CD14-positive monocyte (primary cell): Measurements from ENCODE around the gene WDR70. TPM values are rescaled to one million over a fixed set of nuclear protein-coding genes. Genes with fewer than 3 reads are reported as not detected.

ENCODE experiments used
- DNase-seq, 3 donors: peaks; one replicate each; pipeline ENCODE4 v3.0.0-alpha.2; 2011 to 2022
- H2AFZ ChIP-seq: 2 replicates; pipeline ENCODE4 v1.6.0; 2012; ENCODE audit warnings: mild to moderate bottlenecking, low read depth, low read length, inconsistent platforms; ENCODE audit not compliant: insufficient read depth, poor library complexity, severe bottlenecking
- H3K27ac ChIP-seq, 2 donors: 1 replicate in 1 of 2; 2 replicates in 1 of 2; pipeline ENCODE4 v1.5.1; 2012 to 2013; ENCODE audit warnings: low read length in 2 of 2, control low read depth in 1 of 2, inconsistent platforms in 1 of 2, low read depth in 1 of 2, mild to moderate bottlenecking in 1 of 2
- H3K27me3 ChIP-seq, 2 donors: one replicate each; pipeline versions ENCODE4 v1.6.0 to v1.6.1; 2011 to 2013; ENCODE audit warnings: low read length in 2 of 2; ENCODE audit not compliant: control insufficient read depth in 2 of 2, insufficient read depth in 2 of 2
- H3K36me3 ChIP-seq, 2 donors: replicated peaks in 1 of 2; 1 replicate in 1 of 2; 2 replicates in 1 of 2; pipeline versions ENCODE4 v1.5.1 to v1.6.1; 2012 to 2013; ENCODE audit warnings: low read length in 2 of 2, control low read depth in 1 of 2, inconsistent platforms in 1 of 2, mild to moderate bottlenecking in 1 of 2; ENCODE audit not compliant: insufficient read depth in 2 of 2, control insufficient read depth in 1 of 2
- H3K4me1 ChIP-seq, 2 donors: 1 replicate in 1 of 2; 2 replicates in 1 of 2; pipeline versions ENCODE4 v1.5.1 to v1.6.1; 2012 to 2013; ENCODE audit warnings: low read length in 2 of 2, control low read depth in 1 of 2, inconsistent platforms in 1 of 2, mild to moderate bottlenecking in 1 of 2, moderate library complexity in 1 of 2; ENCODE audit not compliant: insufficient read depth in 2 of 2, control insufficient read depth in 1 of 2
- H3K4me2 ChIP-seq: replicated peaks from 2 replicates; pipeline ENCODE3; 2012; ENCODE audit warnings: low read length, moderate library complexity, mild to moderate bottlenecking; ENCODE audit not compliant: poor library complexity, severe bottlenecking; ENCODE audit errors: extremely low read depth
- H3K4me3 ChIP-seq, 3 experiments: fragments of 200-600 bp in 1 of 3; sonication (generic) in 1 of 3; replicated peaks in 1 of 3; 1 replicate in 2 of 3; 2 replicates in 1 of 3; pipeline ENCODE4 v1.5.1; 2011 to 2013; ENCODE audit warnings: low read length in 3 of 3, mild to moderate bottlenecking in 3 of 3, control low read depth in 2 of 3, low read depth in 2 of 3, inconsistent platforms in 1 of 3, moderate library complexity in 1 of 3
- H3K79me2 ChIP-seq: 2 replicates; pipeline ENCODE4 v1.6.0; 2012; ENCODE audit warnings: mild to moderate bottlenecking, control low read depth, inconsistent platforms, low read length, moderate library complexity; ENCODE audit not compliant: insufficient read depth
- H3K9ac ChIP-seq: 2 replicates; pipeline ENCODE4 v1.6.0; 2017; ENCODE audit warnings: low read length, mild to moderate bottlenecking; ENCODE audit not compliant: insufficient read depth, poor library complexity, severe bottlenecking
- H3K9me3 ChIP-seq, 2 donors: replicated peaks in 1 of 2; 1 replicate in 1 of 2; 2 replicates in 1 of 2; pipeline versions ENCODE4 v1.5.1 to v1.6.1; 2012 to 2013; ENCODE audit warnings: low read length in 2 of 2, control low read depth in 1 of 2; ENCODE audit not compliant: control insufficient read depth in 1 of 2, insufficient read depth in 1 of 2
- H4K20me1 ChIP-seq: 2 replicates; pipeline ENCODE4 v1.6.0; 2012; ENCODE audit warnings: mild to moderate bottlenecking, low read length, control low read depth, moderate library complexity; ENCODE audit not compliant: insufficient read depth
- H3K27ac Mint-ChIP-seq, 7 donors: one replicate each; pipeline ENCODE4 v1.8.0; 2020; ENCODE audit warnings: mild to moderate bottlenecking in 7 of 7, mixed read lengths in 7 of 7, moderate library complexity in 6 of 7, inconsistent platforms in 2 of 7
- H3K27me3 Mint-ChIP-seq, 3 donors: one replicate each; pipeline ENCODE4 v1.8.0; 2021 to 2022; ENCODE audit warnings: low read depth in 3 of 3, mild to moderate bottlenecking in 3 of 3, mixed read lengths in 3 of 3, moderate library complexity in 3 of 3, inconsistent platforms in 1 of 3
- H3K36me3 Mint-ChIP-seq, 2 donors: one replicate each; pipeline ENCODE4 v1.8.0; 2020; ENCODE audit warnings: mixed read lengths in 2 of 2, inconsistent platforms in 1 of 2, mild to moderate bottlenecking in 1 of 2
- H3K4me1 Mint-ChIP-seq: one replicate; pipeline ENCODE4 v1.8.0; 2020; ENCODE audit warnings: mild to moderate bottlenecking, mixed read lengths
- H3K4me3 Mint-ChIP-seq, 2 donors: one replicate each; pipeline ENCODE4 v1.8.0; 2020; ENCODE audit warnings: mild to moderate bottlenecking in 2 of 2, mixed read lengths in 2 of 2, moderate library complexity in 1 of 2
- H3K9me3 Mint-ChIP-seq, 7 donors: one replicate each; pipeline ENCODE4 v1.8.0; 2020 to 2022; ENCODE audit warnings: mixed read lengths in 7 of 7, mild to moderate bottlenecking in 6 of 7, moderate library complexity in 6 of 7, inconsistent platforms in 2 of 7
- CTCF ChIP-seq: fragments of 200-600 bp; IDR thresholded peaks from one replicate; pipeline ENCODE4 v1.8.0; 2022; ENCODE audit warnings: antibody characterized with exemption, mild to moderate bottlenecking
- WGBS: methylation state at CpG from one replicate; pipeline ENCODE4 v1.1.5; 2013; ENCODE audit warnings: missing lambda C conversion rate; ENCODE audit not compliant: insufficient coverage; 5-methylcytosine and 5-hydroxymethylcytosine counted together
- intact Hi-C, 2 donors: fragments of 100-400 bp; cut with micrococcal nuclease; formaldehyde crosslinking; loops; one replicate each; pipeline versions ENCODE4 v1.15.0 to v1.15.1; 2023
- polyA plus RNA-seq, 3 donors: library from polyadenylated mRNA; depleted of rRNA in 1 of 3; unstranded in 2 of 3; stranded (reverse) in 1 of 3; fragments of 300-500 nt in 2 of 3; fragments of >200 nt in 1 of 3; fragmentation: Illumina TruSeq in 2 of 3; gene quantifications; 1 replicate in 2 of 3; 2 replicates in 1 of 3; pipeline ENCODE4 v1.2.3, GENCODE V29; 2012 to 2021

WDR70 gene
- polyA plus RNA-seq, 3 donors: 13.1 to 21.0 (median 19.1) TPM

GRCh38 chr5:37723162-37723961 lies 344.2 kb downstream of the WDR70 start:
- Mint-ChIP-seq H3K36me3 (peaks cover 40 to 48% of the 10 kb centered on the region in 2 donors), H3K27ac (peak overlapping the region in 6 of 7 donors; percentile 33 to 91 (median 74)), H3K9me3 (no peaks in the 10 kb centered on the region), H3K27me3 (no peaks in the 10 kb centered on the region), H3K4me1 (peaks cover 30% of the 10 kb centered on the region), H3K4me3 (no peak overlapping the region)
- Histone ChIP-seq H3K9me3 (no peaks in the 10 kb centered on the region), H3K27ac (peak overlapping the region in 1 of 2 donors; percentile 77), H3K9ac (peak overlapping the region; percentile 2), H3K4me2 (peak overlapping the region; percentile 14), H4K20me1 (no peaks in the 10 kb centered on the region), H3K27me3 (no peaks in the 10 kb centered on the region), H2AFZ (no peak overlapping the region), H3K4me1 (peaks cover 23 to 28% of the 10 kb centered on the region in 2 donors), H3K79me2 (no peaks in the 10 kb centered on the region), H3K36me3 (peaks cover 18 to 41% of the 10 kb centered on the region in 2 donors), H3K4me3 (peak overlapping the region in 1 of 3 experiments; percentile 5)
- DNase-seq: peak in 1 of 3 donors; percentile 15
- peak; percentile 40 for TF ChIP-seq CTCF
- intact Hi-C loops: no loop called here
- WGBS: 100% methylated on average over 2 of the region's 8 CpGs

- no peak overlapping the region for H3K9ac ChIP-seq
- no peak overlapping the region for H3K4me3 Mint-ChIP-seq
- peaks cover 52 to 59% of the 10 kb centered on the region in 2 donors for H3K36me3 Mint-ChIP-seq
- H3K4me3 ChIP-seq: no peak overlapping the region
- H3K4me1 ChIP-seq: peaks cover 23 to 28% of the 10 kb centered on the region in 2 donors
- H3K27ac Mint-ChIP-seq: peak overlapping the region in 1 of 7 donors; percentile 80
- TF ChIP-seq CTCF: no peak
- H3K36me3 ChIP-seq: peaks cover 26 to 53% of the 10 kb centered on the region in 2 donors
- no peaks in the 10 kb centered on the region for H3K9me3 ChIP-seq
- H3K4me1 Mint-ChIP-seq: peaks cover 30% of the 10 kb centered on the region
- no peak overlapping the region for H2AFZ ChIP-seq
- H3K27me3 Mint-ChIP-seq: no peaks in the 10 kb centered on the region
- no peaks in the 10 kb centered on the region for H3K9me3 Mint-ChIP-seq
- H4K20me1 ChIP-seq: no peaks in the 10 kb centered on the region
- no peaks in the 10 kb centered on the region for H3K27me3 ChIP-seq
- H3K27ac ChIP-seq: no peak overlapping the region
- intact Hi-C loops: no loop called here
- no peak for DNase-seq
- 99% methylated on average over 8 of the region's 8 CpGs for WGBS
- H3K79me2 ChIP-seq: no peaks in the 10 kb centered on the region
- no peak overlapping the region for H3K4me2 ChIP-seq
These were observed 345.4 kb downstream of the WDR70 start for GRCh38 chr5:37724395-37725125.
